Esophagus muscularis mucosa (tissue), 4 donors: ENCODE results near the gene DSCAM. TPM values are rescaled to one million over a fixed set of nuclear protein-coding genes. Genes with fewer than 3 reads are reported as not detected.

ENCODE experiments used
- DNase-seq: peaks from one replicate; pipeline ENCODE4 v3.0.0-alpha.2; 2017; ENCODE audit errors: extremely low spot score
- H3K27ac ChIP-seq, 4 donors: fragments of 200-600 bp; sonication (generic); replicated peaks in 1 of 4; 1 replicate in 3 of 4; 2 replicates in 1 of 4; pipeline ENCODE4 v1.5.1; 2016 to 2019; ENCODE audit warnings: mild to moderate bottlenecking in 1 of 4
- H3K27me3 ChIP-seq, 4 donors: fragments of 200-600 bp; sonication (generic); one replicate each; pipeline versions ENCODE4 v1.5.1 to v1.6.0; 2016 to 2019
- H3K36me3 ChIP-seq, 4 donors: fragments of 200-600 bp; sonication (generic); one replicate each; pipeline ENCODE4 v1.5.1; 2016 to 2019
- H3K4me1 ChIP-seq, 4 donors: fragments of 200-600 bp; sonication (generic); one replicate each; pipeline ENCODE4 v1.5.1; 2016 to 2019
- H3K4me3 ChIP-seq, 4 donors: fragments of 200-600 bp; sonication (generic); 1 replicate in 2 of 4; 2 replicates in 2 of 4; pipeline ENCODE4 v1.5.1; 2016 to 2019; ENCODE audit warnings: mild to moderate bottlenecking in 4 of 4, moderate library complexity in 1 of 4
- H3K9me3 ChIP-seq, 4 donors: fragments of 200-600 bp; sonication (generic); 1 replicate in 3 of 4; 2 replicates in 1 of 4; pipeline ENCODE4 v1.5.1; 2016 to 2019
- CTCF ChIP-seq, 3 experiments: fragments of 200-600 bp in 2 of 3; fragments of 450-650 bp in 1 of 3; sonication (generic) in 2 of 3; IDR thresholded peaks; one replicate each; pipeline ENCODE4 v1.5.1; 2017 to 2019; ENCODE audit warnings: antibody characterized with exemption in 3 of 3, mild to moderate bottlenecking in 2 of 3, moderate library complexity in 1 of 3
- EP300 ChIP-seq: sonication (generic); formaldehyde crosslinking; IDR thresholded peaks from one replicate; pipeline ENCODE4 v1.6.1; 2017; ENCODE audit warnings: antibody characterized with exemption
- POLR2A ChIP-seq: fragments of 450-650 bp; IDR thresholded peaks from one replicate; pipeline ENCODE4 v1.6.1; 2017; ENCODE audit warnings: antibody characterized with exemption, moderate library complexity, mild to moderate bottlenecking, low read depth
- POLR2AphosphoS5 ChIP-seq, 2 donors: sonication (generic); formaldehyde crosslinking; IDR thresholded peaks; one replicate each; pipeline ENCODE4 v1.6.1; 2017; ENCODE audit warnings: antibody characterized with exemption in 2 of 2
- whole genome bisulfite sequencing: methylation state at CpG from one replicate; pipeline ENCODE4 v1.1.5; 2018; 5-methylcytosine and 5-hydroxymethylcytosine counted together
- intact Hi-C: fragments of 100-400 bp; cut with DNase I; formaldehyde crosslinking; loops from one replicate; pipeline ENCODE4 v1.15.1; 2023
- total RNA-seq, 4 donors: library from RNA; depleted of rRNA; stranded (reverse); fragments of >200 nt; gene quantifications; one replicate each; pipeline versions ENCODE4 v1.1.0 to v1.2.1, GENCODE V29; 2016

The DSCAM gene
- total RNA-seq, 4 donors from 2014 or later: 0.06 to 0.42 (median 0.17) TPM; not detected in 1

- intact Hi-C loops: no loop called here
- WGBS: 77% methylated on average over 1 of the region's 1 CpG
- TF ChIP-seq CTCF (IDR thresholded peaks at IDR 0.05) (no peak), POLR2A (no peak), EP300 (no peak), POLR2AphosphoS5 (IDR thresholded peaks at IDR 0.05) (no peak)
Observed at GRCh38 chr21:40227096-40227495, 619.9 kb downstream of the DSCAM start.

GRCh38 chr21:40215941-40216340 lies 631.0 kb downstream of the DSCAM start:
- Histone ChIP-seq H3K4me1 (peaks cover 0 to 5% (median 0%) of the 10 kb centered on the region in 4 donors), H3K4me3 (no peak overlapping the region), H3K27ac (no peak overlapping the region), H3K9me3 (no peaks in the 10 kb centered on the region), H3K27me3 (no peaks in the 10 kb centered on the region), H3K36me3 (no peaks in the 10 kb centered on the region)
- no peak for DNase-seq
- WGBS: 51% methylated on average over 2 of the region's 2 CpGs
- TF ChIP-seq POLR2A (no peak), POLR2AphosphoS5 (IDR thresholded peaks at IDR 0.05) (no peak), EP300 (no peak), CTCF (IDR thresholded peaks at IDR 0.05) (no peak)
- intact Hi-C loops: no loop called here

More at GRCh38 chr21:40227096-40227495, 619.9 kb downstream of the DSCAM start:
- Histone ChIP-seq H3K27ac (no peak overlapping the region), H3K4me1 (no peaks in the 10 kb centered on the region), H3K9me3 (no peaks in the 10 kb centered on the region), H3K36me3 (no peaks in the 10 kb centered on the region), H3K4me3 (no peak overlapping the region), H3K27me3 (no peaks in the 10 kb centered on the region)
- no peak for DNase-seq

- H3K27me3 ChIP-seq: no peaks in the 10 kb centered on the region
- H3K27ac ChIP-seq: no peak overlapping the region
- H3K4me1 ChIP-seq: no peaks in the 10 kb centered on the region
- intact Hi-C loops: no loop called here
- no peak for DNase-seq
- no peak overlapping the region for H3K4me3 ChIP-seq
- WGBS: 86% methylated on average over 2 of the region's 2 CpGs
- no peaks in the 10 kb centered on the region for H3K36me3 ChIP-seq
- TF ChIP-seq CTCF (IDR thresholded peaks at IDR 0.05) (no peak), POLR2AphosphoS5 (IDR thresholded peaks at IDR 0.05) (no peak), POLR2A (no peak), EP300 (no peak)
- H3K9me3 ChIP-seq: no peaks in the 10 kb centered on the region
Observed at GRCh38 chr21:40210251-40210650, 636.7 kb downstream of the DSCAM start.

- Histone ChIP-seq H3K4me1 (peaks cover 0 to 8% (median 0%) of the 10 kb centered on the region in 4 donors), H3K4me3 (no peak overlapping the region), H3K27me3 (no peaks in the 10 kb centered on the region), H3K9me3 (no peaks in the 10 kb centered on the region), H3K27ac (no peak overlapping the region), H3K36me3 (no peaks in the 10 kb centered on the region)
- TF ChIP-seq CTCF (IDR thresholded peaks at IDR 0.05): no peak
- intact Hi-C loops: no loop called here
- no peak for DNase-seq
- WGBS: 82% methylated on average over 5 of the region's 5 CpGs
Observed at GRCh38 chr21:40208948-40209345, 638.0 kb downstream of the DSCAM start.

- TF ChIP-seq POLR2AphosphoS5 (IDR thresholded peaks at IDR 0.05) (no peak), POLR2A (no peak)
- H3K4me3 ChIP-seq: no peak overlapping the region
- H3K27ac ChIP-seq: no peak overlapping the region
- H3K27me3 ChIP-seq: no peaks in the 10 kb centered on the region
- H3K36me3 ChIP-seq: no peaks in the 10 kb centered on the region
- no peaks in the 10 kb centered on the region for H3K9me3 ChIP-seq
- intact Hi-C loops: no loop called here
- WGBS: 91% methylated on average over 9 of the region's 9 CpGs
- DNase-seq: no peak
- peaks cover 0 to 8% (median 0%) of the 10 kb centered on the region in 4 donors for H3K4me1 ChIP-seq
Observed at GRCh38 chr21:40208206-40208947, 638.6 kb downstream of the DSCAM start.
